Activated naive CD8-positive, alpha-beta T cell treated with anti-CD3 and anti-CD28 coated beads, Interleukin-2, amount 50 U/mL, for 16 hours (primary cell): ENCODE results near the gene C19orf73.
A peak's percentile ranks its signal among the peaks of the same experiment; 100 is the strongest.
"Not testable (repeated sequence)": the region's sequence is repeated elsewhere in the genome, so short reads cannot be mapped to it uniquely, and the experiment has no call there.

Experiments
- DNase-seq: peaks from one replicate; pipeline ENCODE4 v3.0.0-alpha.2; 2020; ENCODE audit warnings: low read depth, low spot score

Gene C19orf73

GRCh38 chr19:49148784-49149651 lies 30.1 kb upstream of the C19orf73 start:
- peak; percentile 69 for DNase-seq

GRCh38 chr19:49148044-49148682 lies 29.2 kb upstream of the C19orf73 start:
- no peak for DNase-seq

- DNase-seq: not testable (repeated sequence)
Measured at GRCh38 chr19:49146408-49146770, 27.4 kb upstream of the C19orf73 start.

GRCh38 chr19:49145573-49146407 lies 26.8 kb upstream of the C19orf73 start:
- DNase-seq: peak; percentile 61

DNA sequence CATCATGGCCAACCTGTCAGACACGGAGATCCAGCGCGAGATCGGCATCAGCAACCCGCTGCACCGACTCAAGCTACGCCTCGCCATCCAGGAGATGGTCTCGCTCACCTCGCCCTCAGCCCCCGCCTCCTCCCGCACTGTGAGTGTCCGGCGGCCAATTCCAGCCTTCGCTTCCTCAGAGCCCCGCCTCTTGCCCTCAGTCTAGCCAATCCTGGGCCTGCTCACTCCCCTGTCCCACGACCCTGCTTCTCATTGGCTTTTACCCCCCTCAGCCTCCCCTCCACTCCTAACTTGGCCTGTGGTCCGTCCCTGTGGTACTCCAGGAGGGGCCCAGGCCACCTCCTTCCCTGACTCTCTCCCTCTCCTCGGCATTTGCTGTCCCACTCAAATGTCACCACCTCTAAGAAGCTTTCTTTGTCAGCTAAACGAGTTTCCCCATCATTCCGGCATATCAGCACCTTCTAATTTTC lies 24.0 kb upstream of the C19orf73 start:
- peak; percentile 37 for DNase-seq

DNA sequence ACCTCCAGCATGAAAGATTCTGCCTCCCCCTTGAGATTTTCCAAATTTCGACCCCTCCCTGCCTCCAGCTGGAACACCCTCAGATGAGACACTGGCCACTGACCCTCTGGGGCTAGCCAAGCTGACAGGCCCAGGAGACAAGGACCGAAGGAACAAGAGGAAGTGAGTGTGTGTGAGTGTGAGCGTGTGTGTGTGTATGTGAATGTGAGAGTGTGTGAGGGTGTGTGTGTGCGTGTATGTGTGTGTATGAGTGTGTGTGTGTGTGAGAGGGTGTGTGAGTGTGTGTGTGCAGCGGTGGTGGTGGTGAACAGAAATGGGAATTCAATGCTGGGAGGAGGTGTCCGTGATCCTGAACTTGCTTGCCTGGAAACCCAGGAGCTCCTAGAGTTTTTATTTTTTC lies 22.4 kb upstream of the C19orf73 start:
- DNase-seq: no peak

- no peak for DNase-seq
Measured at GRCh38 chr19:49140951-49141350, 22.0 kb upstream of the C19orf73 start.

DNA sequence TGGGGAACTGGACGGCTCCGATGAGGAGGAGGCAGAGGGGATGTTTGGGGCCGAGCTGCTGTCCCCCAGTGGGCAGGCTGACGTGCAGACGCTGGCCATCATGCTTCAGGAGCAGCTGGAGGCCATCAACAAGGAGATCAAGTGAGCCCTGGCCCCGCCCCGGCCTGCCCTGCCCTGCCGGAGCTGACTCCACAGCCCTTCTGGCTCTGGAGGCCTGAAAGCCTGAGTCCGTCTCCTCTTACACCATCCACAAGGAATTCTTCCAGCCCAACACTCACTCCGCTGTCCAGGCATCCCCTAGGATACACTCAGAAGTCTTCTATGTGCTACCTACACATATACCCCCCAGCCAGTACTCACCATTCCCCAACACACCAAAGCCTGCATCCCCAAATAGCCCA lies 17.8 kb upstream of the C19orf73 start:
- DNase-seq: no peak

- DNase-seq: no peak
Measured at GRCh38 chr19:49135686-49136085, 16.7 kb upstream of the C19orf73 start.

- DNase-seq: no peak
Measured at GRCh38 chr19:49133621-49134454, 14.9 kb upstream of the C19orf73 start.

DNA sequence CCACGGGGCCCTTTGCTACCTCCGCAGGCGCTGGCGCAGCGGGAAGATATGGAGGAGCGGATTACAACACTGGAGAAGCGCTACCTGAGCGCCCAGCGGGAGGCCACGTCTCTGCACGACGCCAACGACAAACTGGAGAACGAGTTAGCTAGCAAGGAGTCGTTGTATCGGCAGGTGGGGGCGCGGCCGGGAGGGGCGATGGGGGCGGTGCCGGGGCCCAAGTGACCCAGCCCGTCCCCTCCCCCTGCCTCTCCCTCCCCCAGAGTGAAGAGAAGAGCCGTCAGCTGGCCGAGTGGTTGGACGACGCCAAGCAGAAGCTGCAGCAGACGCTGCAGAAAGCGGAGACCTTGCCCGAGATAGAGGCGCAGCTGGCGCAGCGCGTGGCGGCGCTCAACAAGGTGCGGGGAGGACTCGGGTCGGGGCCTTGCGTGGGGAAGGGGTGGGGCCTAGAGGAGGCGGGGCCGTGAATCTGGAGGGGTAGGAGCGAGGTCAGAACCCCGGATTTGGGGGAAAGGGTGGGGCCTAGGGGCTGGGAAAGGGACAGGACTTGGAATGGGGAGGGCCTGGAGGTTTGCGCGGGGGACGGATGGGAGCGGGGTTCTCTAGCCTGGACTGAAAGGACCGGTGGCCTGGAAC lies 14.1 kb upstream of the C19orf73 start:
- no peak for DNase-seq

DNA sequence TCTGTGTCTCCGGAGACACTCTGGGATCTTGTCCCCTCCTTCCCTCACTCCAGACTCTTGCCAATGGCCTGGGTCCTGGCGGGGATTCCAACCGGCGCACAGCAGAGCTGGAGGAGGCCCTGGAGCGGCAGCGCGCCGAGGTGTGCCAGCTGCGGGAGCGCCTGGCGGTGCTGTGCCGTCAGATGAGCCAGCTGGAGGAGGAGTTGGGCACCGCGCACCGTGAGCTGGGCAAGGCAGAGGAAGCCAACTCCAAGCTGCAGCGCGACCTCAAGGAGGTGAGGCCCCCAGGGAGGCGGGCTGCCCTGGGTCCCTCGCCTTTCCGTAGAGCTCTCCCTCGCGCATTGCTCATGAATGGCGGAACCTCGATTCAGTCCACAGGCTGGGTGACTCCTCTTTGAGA lies 11.4 kb upstream of the C19orf73 start:
- DNase-seq: no peak

DNA sequence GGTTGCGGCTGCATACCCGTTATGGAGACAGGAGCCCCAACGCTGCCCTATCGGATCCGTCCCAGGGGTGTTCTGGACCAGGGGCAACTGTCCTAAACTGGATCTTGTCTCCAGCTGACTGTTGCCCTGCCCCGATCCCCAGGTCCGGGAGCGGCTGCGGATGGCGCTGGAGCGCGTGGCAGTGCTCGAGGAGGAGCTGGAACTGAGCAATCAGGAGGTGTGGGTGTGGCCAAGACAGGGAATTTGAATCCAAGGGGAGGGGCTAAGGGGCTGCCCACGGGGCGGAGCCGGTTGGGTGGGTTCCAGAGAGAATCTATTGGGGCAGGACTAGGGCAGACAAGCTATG lies 10.3 kb upstream of the C19orf73 start:
- no peak for DNase-seq

- DNase-seq: no peak
Measured at GRCh38 chr19:49128545-49129237, 9.7 kb upstream of the C19orf73 start.

- DNase-seq: peak; percentile 89
Measured at GRCh38 chr19:49127674-49128544, 9.0 kb upstream of the C19orf73 start.

- not testable (repeated sequence) for DNase-seq
Measured at GRCh38 chr19:49127225-49127624, 8.3 kb upstream of the C19orf73 start.

DNA sequence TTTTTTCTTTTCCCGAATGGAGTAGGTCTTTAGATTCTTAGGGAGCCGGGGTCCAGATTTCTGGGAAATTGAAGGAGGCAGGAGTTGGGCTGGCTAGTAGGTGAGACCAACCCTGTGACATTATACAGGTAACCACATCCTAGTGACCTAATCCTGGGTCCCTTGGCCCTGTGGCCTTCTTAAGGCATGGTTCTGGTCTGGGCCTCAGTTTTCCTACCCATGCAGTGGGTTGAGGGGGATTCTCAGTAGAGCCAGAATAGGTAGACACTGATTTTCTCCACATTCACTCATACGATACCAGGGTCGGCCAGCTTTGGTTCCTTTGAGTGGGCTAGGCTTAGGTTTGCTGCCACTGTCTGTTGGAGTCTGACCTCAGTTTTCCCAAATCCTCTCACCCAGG lies 7.6 kb upstream of the C19orf73 start:
- DNase-seq: no peak

DNA sequence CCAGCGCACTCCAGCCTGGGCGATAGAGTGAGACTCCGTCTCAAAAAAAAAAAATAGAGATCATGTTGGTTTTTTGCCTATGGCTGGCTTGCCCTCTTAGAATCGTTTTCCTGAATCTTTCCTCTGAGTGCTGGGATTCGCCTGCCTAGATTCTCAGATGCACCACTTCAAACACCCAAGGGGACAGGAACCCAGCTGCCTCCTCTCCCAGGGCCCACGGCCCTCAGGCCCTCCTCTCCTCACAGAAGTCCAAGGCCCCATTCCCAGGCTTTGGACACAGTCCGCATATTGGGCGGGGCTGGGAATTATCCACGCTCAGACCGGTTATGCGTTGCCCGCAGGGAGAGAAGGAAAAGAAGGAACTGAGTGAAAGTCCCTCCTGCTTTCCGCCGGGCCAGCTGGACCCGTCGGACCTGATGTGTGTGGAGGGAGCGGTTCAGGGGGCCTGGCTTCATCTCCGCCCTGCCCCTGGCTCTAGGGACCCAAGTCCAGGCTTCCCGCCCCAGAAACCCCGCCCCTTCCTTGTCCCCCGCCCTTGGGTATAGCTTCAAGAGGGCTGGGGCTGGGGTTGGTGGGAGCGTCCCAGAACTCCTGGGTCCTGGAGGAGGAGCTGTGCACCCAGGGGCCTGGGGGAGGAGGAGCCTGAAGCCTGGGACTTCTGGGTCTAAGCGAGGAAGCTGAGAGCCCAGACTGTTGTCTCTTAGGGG lies 6.2 kb upstream of the C19orf73 start:
- DNase-seq: no peak

DNA sequence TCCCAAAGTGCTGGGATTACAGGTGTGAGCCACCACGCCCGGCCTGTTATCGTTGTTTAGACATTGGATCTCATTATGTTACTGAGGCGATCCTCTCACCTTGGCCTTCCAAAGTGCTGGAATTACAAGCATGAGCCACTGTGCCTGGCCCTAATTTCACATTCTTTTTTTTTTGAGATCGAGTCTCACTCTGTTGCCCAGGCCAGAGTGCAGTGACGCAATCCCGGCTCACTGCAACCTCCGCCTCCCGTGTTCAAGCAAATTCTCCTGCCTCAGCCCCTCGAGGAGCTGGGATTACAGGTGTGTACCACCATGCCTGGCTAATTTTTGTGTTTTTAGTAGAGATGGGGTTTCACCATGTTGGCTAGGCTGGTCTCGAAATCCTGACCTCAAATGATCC lies 4.3 kb upstream of the C19orf73 start:
- not testable (repeated sequence) for DNase-seq
